ENCODE results near the gene SGMS2.
"Not testable (repeated sequence)": the region's sequence is repeated elsewhere in the genome, so short reads cannot be mapped to it uniquely, and the experiment has no call there.

SGMS2 gene

DNA sequence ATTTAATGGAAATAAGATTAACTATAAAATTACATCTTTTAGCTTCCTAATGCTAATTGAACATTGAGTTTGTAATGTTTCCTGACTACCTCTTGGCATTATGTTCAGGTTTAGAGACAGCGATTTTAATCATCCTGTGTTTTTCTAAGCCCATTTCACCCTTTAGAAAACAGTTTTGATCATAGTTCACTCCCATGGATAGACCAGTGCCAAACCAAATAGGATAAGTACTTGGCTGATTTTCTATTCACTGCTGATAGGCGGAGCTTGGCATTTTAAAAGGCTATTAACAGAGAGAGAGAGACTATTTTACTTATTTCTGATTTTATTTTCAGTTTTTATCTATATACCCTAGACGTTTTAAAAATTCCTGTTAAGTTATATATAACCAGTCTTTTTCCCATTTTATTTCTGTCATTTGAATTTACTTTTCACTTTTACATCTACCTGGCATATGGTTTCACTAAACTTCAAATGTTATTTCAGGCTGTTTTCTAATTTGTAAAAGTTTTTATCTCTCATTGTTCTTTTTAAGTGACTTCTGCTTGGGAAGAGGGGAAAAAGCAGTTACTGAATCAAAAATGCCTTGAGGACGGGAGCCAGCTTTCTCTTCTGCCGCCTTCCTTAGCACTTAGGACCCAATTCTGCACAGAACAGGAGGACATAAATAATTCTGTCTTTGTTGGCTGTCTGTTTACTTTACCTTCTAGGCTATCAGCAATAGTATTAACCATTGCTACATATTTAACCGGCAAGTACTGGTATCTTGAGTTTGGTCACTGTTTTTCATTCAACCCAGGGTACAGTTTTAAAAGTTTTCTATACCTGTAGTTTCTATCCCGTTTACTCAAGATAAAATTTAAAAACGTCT lies 46.4 kb downstream of the SGMS2 start:
- DNase-seq: no peak

GRCh38 chr4:107874024-107874423 lies 49.3 kb downstream of the SGMS2 start:
- DNase-seq: no peak

DNA sequence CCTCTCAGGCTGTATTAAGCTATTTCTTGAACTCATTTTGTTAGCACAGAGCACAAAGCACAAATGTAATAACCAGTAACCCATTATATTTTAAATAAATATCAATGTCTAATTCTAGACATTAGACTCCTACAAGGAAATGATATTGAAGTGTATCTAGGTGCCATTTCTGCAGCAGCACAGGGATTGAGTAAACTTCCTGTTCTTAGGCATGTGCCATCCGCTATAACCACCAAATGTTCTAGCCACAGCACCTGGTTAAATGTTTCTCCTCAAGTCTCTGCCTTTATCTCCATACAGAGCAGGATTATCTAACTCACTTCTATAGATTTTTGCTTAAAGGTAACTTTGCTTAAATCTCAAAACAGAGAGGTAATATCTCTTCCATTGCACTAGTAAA lies 51.4 kb downstream of the SGMS2 start:
- no peak for DNase-seq

- DNase-seq: no peak
Measured at GRCh38 chr4:107877361-107877760, 52.6 kb downstream of the SGMS2 start.

DNA sequence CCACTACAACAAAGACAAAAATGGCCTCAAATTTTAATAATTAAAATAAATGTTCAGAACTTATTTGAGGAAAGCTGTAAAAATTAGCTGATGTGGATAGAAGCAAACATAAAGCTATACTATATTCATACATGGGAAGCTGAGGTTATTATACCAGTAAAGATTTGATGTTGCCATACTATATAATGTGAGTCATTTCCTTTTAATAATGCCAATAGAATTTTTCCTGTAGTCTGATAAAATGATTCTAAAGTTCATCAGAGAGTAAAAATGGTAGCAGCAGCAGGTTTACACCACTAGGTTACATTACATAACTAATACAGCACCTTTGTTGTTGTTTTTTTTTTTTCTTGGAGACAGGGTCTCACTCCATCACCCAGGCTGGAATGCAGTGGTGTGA lies 61.1 kb downstream of the SGMS2 start:
- no peak for DNase-seq

DNA sequence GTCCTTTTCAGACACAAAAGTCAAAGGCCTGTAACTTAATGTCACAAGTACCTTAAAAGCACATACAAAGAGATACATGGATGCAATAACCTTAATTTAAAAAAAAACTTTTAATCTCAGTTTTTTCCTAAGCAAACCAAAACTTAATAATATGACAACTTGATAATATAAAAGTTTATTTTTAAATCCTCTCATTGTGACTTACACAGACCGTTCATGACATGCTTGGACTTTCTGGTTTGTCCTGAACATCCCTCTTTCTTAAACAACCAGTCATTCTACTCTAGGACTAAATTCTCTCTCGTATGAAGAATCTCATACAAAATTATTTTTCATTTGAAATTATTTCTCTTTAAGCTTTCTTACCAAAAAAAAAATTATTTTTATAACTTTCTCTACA lies 63.5 kb downstream of the SGMS2 start:
- no peak for DNase-seq

- no peak for DNase-seq
Measured at GRCh38 chr4:107890779-107891178, 66.0 kb downstream of the SGMS2 start.

- no peak for DNase-seq
Measured at GRCh38 chr4:107891299-107891698, 66.6 kb downstream of the SGMS2 start.

DNA sequence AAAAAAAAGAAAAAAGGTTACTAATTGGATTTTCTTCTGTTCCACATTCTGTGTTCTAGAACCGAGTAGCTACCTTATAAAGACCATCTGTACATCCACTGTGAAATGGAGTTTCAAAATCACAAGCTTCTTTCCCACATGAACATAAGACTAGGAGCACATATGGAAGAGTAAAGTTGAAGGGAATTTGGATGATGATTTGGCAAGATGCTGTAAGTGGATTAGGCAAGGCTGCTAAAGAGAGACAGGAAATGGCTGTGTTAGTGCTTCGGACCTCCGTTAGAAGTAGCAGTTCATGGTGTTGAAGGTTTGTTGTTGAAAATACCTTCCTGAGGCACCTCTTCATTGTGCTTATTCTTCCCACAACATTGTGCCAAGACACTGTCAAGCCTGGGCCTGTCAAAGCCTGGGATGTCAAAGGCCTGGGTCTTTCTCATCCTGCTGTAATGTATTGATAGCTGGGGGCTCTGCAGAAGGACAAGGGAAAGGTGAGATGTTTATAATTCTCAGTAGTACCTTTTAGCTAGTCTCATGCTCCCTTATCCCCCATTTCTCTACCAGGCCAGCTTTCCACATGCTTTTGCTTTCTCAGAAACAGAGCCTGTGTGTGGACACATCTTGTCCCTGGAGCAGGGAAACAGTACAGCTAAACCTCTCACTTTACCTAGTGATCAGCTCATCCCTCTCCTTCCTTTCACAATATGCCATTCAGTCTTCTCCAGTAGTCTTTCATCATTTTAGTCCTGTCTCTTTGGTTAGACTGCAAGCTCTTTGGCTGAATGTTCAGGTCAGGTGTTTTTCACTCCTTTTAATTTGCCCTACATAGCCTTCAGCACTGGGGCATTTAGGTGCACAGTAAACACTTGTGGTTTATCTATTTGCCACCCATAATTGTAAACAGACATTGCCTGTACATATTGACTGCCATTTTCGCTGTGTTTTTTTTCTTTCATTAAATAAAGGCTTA lies 68.7 kb downstream of the SGMS2 start:
- no peak for DNase-seq

DNA sequence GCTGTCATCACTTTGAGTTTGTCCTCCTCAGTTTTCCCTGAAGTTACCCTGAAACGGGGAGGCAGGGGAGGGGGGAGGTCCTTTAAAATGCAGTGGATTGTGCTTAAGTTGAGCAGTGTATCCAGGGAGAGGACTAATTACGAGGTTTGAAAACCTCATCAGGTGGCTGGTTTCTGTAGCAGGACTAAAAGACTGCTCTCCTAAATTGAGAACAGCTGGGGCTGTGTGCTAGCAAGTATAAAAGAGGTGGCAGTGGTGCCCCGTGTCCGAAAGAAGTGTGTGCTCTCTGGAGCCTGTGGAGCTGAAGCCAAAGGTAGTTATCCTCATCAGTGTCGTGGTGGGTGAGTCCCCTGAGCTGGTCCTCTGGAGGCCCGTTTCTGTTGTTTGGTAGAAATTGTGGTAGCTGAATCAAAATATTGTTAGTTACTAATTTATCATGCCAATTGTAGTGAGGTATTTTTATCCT lies 69.4 kb downstream of the SGMS2 start:
- DNase-seq: no peak

- DNase-seq: no peak
Measured at GRCh38 chr4:107896158-107896645, 71.5 kb downstream of the SGMS2 start.

GRCh38 chr4:107896646-107897045 lies 71.9 kb downstream of the SGMS2 start:
- no peak for DNase-seq

GRCh38 chr4:107897823-107898222 lies 73.1 kb downstream of the SGMS2 start:
- no peak for DNase-seq

GRCh38 chr4:107900067-107900466 lies 75.3 kb downstream of the SGMS2 start:
- no peak for DNase-seq

GRCh38 chr4:107900508-107900907 lies 75.8 kb downstream of the SGMS2 start:
- DNase-seq: no peak

GRCh38 chr4:107901213-107901934 lies 76.6 kb downstream of the SGMS2 start:
- DNase-seq: no peak

- no peak for DNase-seq
Measured at GRCh38 chr4:107902715-107903114, 78.0 kb downstream of the SGMS2 start.

DNA sequence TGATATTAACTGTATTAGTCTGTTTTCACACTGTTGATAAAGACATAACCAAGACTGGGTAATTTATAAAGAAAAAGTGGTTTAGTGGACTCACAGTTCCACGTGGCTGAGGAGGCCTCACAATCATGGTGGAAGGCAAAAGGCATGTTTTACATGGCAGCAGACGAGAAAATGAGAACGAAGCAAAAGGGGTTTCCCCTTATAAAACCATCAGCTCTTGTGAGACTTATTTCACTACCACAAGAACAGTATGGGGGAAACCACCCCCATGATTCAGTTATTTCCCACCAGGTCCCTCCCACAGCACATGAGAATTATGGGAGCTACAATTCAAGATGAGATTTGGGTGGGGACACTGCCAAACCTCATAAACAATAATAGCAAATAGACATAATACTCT lies 80.3 kb downstream of the SGMS2 start:
- not testable (repeated sequence) for DNase-seq

DNA sequence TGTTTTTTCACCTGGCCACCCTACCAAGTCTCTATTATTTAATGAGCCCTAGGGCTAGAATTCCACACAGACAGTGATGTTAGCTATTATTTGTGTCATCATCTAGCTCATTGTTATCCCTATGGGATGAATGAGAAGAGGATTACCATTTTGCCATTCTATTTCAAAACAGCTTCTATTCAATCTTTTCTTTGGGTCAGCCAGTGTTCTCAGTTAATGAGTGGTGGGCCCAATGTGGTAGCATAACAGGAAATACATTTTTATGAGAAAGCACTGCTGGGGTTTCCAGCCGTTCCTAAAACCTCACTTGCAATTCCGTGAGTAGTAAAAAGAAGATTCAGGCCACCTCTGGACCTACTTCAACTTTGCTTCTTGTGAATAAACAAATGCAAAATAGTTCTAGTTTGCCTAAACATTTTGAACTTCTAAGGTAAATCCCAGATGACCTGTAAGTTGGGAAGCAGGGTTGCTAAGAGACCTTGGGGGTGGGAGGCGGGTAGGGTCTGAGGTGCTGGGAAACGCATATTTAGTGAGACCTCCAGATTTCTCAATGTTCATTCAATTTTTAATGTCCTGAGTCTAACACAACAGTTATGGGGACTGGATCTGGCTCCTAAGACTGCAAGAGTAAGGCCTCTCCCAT lies 81.8 kb downstream of the SGMS2 start:
- DNase-seq: no peak

DNA sequence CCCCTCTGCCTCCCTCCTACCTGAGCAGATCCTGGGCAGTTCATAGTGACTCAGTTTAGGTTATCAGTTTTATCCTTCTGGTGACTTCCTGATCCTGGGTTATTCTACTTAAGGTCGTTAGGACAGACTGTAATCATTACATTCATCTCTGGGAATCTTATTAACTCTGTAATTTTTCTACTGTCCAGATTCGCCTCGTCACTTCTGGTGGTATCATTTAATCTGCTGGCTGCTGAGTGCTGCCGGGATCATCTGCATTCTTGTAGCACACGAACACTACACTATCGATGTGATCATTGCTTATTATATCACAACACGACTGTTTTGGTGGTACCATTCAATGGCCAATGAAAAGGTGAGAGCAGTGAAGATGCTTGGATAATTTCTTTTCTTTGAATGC lies 83.6 kb downstream of the SGMS2 start:
- DNase-seq: no peak

DNA sequence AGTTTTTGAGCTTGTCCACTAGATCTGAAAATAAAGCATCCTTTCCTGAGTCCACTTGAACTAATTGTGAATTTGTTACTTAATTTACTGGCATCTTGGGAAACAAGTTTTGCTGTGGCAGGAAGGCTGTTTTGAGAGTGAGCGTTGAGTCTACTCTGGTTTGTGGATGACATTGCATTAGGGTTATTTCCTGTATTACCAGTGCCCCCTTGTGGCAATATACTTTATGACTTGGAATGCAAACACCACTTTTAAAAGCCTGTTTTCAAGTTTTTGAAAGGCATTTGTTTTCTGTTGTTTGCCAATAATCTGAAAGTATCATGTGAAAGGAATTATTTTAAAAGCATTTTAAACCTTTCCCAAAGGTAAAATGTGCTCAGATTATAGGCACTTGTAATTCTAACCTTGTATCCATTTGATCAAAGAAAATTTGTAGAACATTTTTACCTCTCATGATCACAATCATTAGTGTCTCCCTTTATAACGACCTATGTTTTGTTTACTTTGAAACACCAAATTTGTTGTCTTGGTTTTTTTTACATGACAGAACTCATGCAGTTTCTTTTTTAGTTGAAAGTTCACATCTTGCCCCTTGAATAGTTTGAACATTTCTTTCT lies 88.7 kb downstream of the SGMS2 start:
- peak; percentile 79 for DNase-seq

- DNase-seq: no peak
Measured at GRCh38 chr4:107915220-107915619, 90.5 kb downstream of the SGMS2 start.

All from midbrain (tissue), 1 donor.